IMR-90 (cell line): ENCODE results near the gene MEF2A. TPM values are rescaled to one million over a fixed set of nuclear protein-coding genes. Genes with fewer than 3 reads are reported as not detected.

Source experiments
- ATAC-seq: fragments of 200-7000 bp; cut with Tn5 transposase; 2 replicates; pipeline ENCODE4 v1.9.1; 2020; ENCODE audit warnings: low read depth, mild to moderate bottlenecking, moderate library complexity
- BruUV-seq: library from RNA; stranded (reverse); fragments of 400-500 nt; replicated peaks from 2 replicates; lab custom pipeline; 2021; lab: Mats Ljungman, UMichigan
- CTCF ChIA-PET: fragments of 300-600 bp; formaldehyde crosslinking; extraction: SDS; loops from one replicate; lab custom pipeline; 2021; ENCODE audit warnings: antibody characterized with exemption; lab: Yijun Ruan, JAX
- POLR2A ChIA-PET: fragments of 300-600 bp; sonication (Branson Sonifier 250); formaldehyde crosslinking; loops from one replicate; lab custom pipeline; 2022; ENCODE audit warnings: antibody characterized with exemption; ENCODE audit not compliant: unreplicated experiment; lab: Charles Lee
- DNase-seq: peaks from one replicate; pipeline ENCODE4 v3.0.0; 2013
- H2AFZ ChIP-seq: replicated peaks from 2 replicates; pipeline ENCODE3; 2013; ENCODE audit warnings: low read length, mild to moderate bottlenecking; ENCODE audit not compliant: poor library complexity
- H2AK5ac ChIP-seq: 2 replicates; pipeline ENCODE4 v1.6.1; 2013; ENCODE audit warnings: low read depth, low read length, inconsistent platforms
- H2AK9ac ChIP-seq: replicated peaks from 2 replicates; pipeline ENCODE3; 2013; ENCODE audit warnings: mild to moderate bottlenecking, low read depth, low read length, moderate library complexity; ENCODE audit not compliant: poor library complexity
- H2BK120ac ChIP-seq: 2 replicates; pipeline ENCODE4 v1.6.1; 2013; ENCODE audit warnings: low read depth, low read length, inconsistent platforms
- H2BK15ac ChIP-seq: 3 replicates; pipeline ENCODE4 v1.6.1; 2013; ENCODE audit warnings: low read depth, low read length, inconsistent platforms
- H2BK20ac ChIP-seq: 2 replicates; pipeline ENCODE4 v1.6.1; 2013; ENCODE audit warnings: low read depth, mild to moderate bottlenecking, inconsistent platforms, low read length, moderate library complexity
- H2BK5ac ChIP-seq: 2 replicates; pipeline ENCODE4 v1.6.1; 2013; ENCODE audit warnings: mild to moderate bottlenecking, low read depth, low read length, inconsistent platforms; ENCODE audit not compliant: poor library complexity, severe bottlenecking
- H3K14ac ChIP-seq: replicated peaks from 2 replicates; pipeline ENCODE4 v1.6.1; 2013; ENCODE audit warnings: low read depth, low read length, inconsistent platforms
- H3K18ac ChIP-seq: 2 replicates; pipeline ENCODE4 v1.6.1; 2013; ENCODE audit warnings: low read depth, low read length, control low read depth
- H3K23ac ChIP-seq: 2 replicates; pipeline ENCODE4 v1.6.1; 2013; ENCODE audit warnings: low read depth, low read length, inconsistent platforms
- H3K27ac ChIP-seq: 2 replicates; pipeline ENCODE4 v1.5.1; 2013; ENCODE audit warnings: mild to moderate bottlenecking, control low read depth, low read length; ENCODE audit not compliant: insufficient read depth
- H3K27me3 ChIP-seq: 2 replicates; pipeline ENCODE4 v1.6.1; 2013; ENCODE audit warnings: low read length; ENCODE audit not compliant: control insufficient read depth, insufficient read depth
- H3K36me3 ChIP-seq: 2 replicates; pipeline ENCODE4 v1.6.1; 2013; ENCODE audit warnings: low read length, mixed read lengths; ENCODE audit not compliant: control insufficient read depth, insufficient read depth
- H3K4ac ChIP-seq: 2 replicates; pipeline ENCODE4 v1.6.1; 2013; ENCODE audit warnings: low read depth, low read length, inconsistent platforms
- H3K4me1 ChIP-seq: 2 replicates; pipeline ENCODE4 v1.6.1; 2013; ENCODE audit warnings: low read length, mixed read lengths; ENCODE audit not compliant: control insufficient read depth, insufficient read depth
- H3K4me2 ChIP-seq: 2 replicates; pipeline ENCODE4 v1.6.1; 2013; ENCODE audit warnings: low read depth, mild to moderate bottlenecking, control low read depth, low read length, moderate library complexity
- H3K4me3 ChIP-seq: 2 replicates; pipeline ENCODE4 v1.5.1; 2013; ENCODE audit warnings: low read depth, mild to moderate bottlenecking, control low read depth, low read length, moderate library complexity; ENCODE audit not compliant: insufficient read depth
- H3K56ac ChIP-seq: 2 replicates; pipeline ENCODE4 v1.6.1; 2013; ENCODE audit warnings: low read length, inconsistent platforms; ENCODE audit not compliant: insufficient read depth; ENCODE audit errors: extremely low read depth
- H3K79me1 ChIP-seq, 2 experiments: 2 replicates each; pipeline ENCODE4 v1.6.1; 2013; ENCODE audit warnings: low read length in 2 of 2, inconsistent platforms in 1 of 2, low read depth in 1 of 2
- H3K9ac ChIP-seq: 2 replicates; pipeline ENCODE4 v1.6.1; 2013; ENCODE audit warnings: low read depth, low read length, control low read depth
- H3K9me1 ChIP-seq: 2 replicates; pipeline ENCODE4 v1.6.1; 2013; ENCODE audit warnings: low read length, inconsistent platforms; ENCODE audit not compliant: insufficient read depth
- H3K9me3 ChIP-seq: 2 replicates; pipeline ENCODE4 v1.6.1; 2013; ENCODE audit warnings: low read length; ENCODE audit not compliant: control insufficient read depth, insufficient read depth
- H4K20me1 ChIP-seq: 2 replicates; pipeline ENCODE4 v1.6.1; 2013; ENCODE audit warnings: low read length, inconsistent platforms; ENCODE audit not compliant: insufficient read depth
- H4K5ac ChIP-seq: 2 replicates; pipeline ENCODE4 v1.6.1; 2013; ENCODE audit warnings: mild to moderate bottlenecking, low read depth, low read length, control low read depth
- H4K8ac ChIP-seq, 2 experiments: 2 replicates each; pipeline ENCODE4 v1.6.1; 2013; ENCODE audit warnings: low read depth in 2 of 2, low read length in 2 of 2, control low read depth in 1 of 2, inconsistent platforms in 1 of 2
- H4K91ac ChIP-seq: 2 replicates; pipeline ENCODE4 v1.6.1; 2013; ENCODE audit warnings: low read depth, low read length, inconsistent platforms; ENCODE audit not compliant: insufficient read depth
- CEBPB ChIP-seq: IDR thresholded peaks from 2 replicates; pipeline ENCODE4 v1.6.1; 2012; ENCODE audit warnings: low read depth, low read length, improper control_type of control experiment
- NFE2L2 ChIP-seq: fragments of 150-350 bp; IDR thresholded peaks from 2 replicates; pipeline ENCODE4 v1.6.1; 2016; ENCODE audit warnings: low read depth, mild to moderate bottlenecking, low read length
- RAD21 ChIP-seq: IDR thresholded peaks from 2 replicates; pipeline ENCODE4 v1.6.1; 2012; ENCODE audit warnings: low read length, improper control_type of control experiment
- RCOR1 ChIP-seq: IDR thresholded peaks from 2 replicates; pipeline ENCODE4 v1.6.1; 2012; ENCODE audit warnings: mild to moderate bottlenecking, low read length, improper control_type of control experiment; ENCODE audit not compliant: insufficient replicate concordance
- WGBS, 2 experiments: methylation state at CpG; one replicate each; pipeline versions ENCODE4 v1.1.5 to v1.1.7; 2013; ENCODE audit warnings: missing lambda C conversion rate in 2 of 2; ENCODE audit not compliant: insufficient read length in 1 of 2; ENCODE audit errors: extremely low coverage in 2 of 2; 5-methylcytosine and 5-hydroxymethylcytosine counted together
- dilution Hi-C: fragments of 300-500 bp; cut with HindIII; formaldehyde crosslinking; loops from one replicate; pipeline ENCODE4 v1.14.3; 2018; ENCODE audit warnings: low sequenced_read_pairs; ENCODE audit not compliant: unreplicated experiment
- in situ Hi-C: fragments of 300-500 bp; cut with MboI; formaldehyde crosslinking; loops from 3 replicates; pipeline ENCODE4 v1.14.3; 2019; ENCODE audit warnings: low sequenced_read_pairs, inconsistent platforms, mixed read lengths
- intact Hi-C: fragments of 100-400 bp; cut with micrococcal nuclease; formaldehyde crosslinking; loops from 2 replicates; pipeline ENCODE4 v1.10.0; 2022
- polyA plus RNA-seq, 3 experiments: library from polyadenylated mRNA; depleted of rRNA; stranded (reverse); fragments of >200 nt; gene quantifications; 2 replicates each; pipeline ENCODE4 v1.2.3, GENCODE V29; 2012; ENCODE audit warnings: low replicate concordance in 1 of 3
- total RNA-seq: library from RNA; depleted of rRNA; stranded (reverse); fragments of >200 nt; gene quantifications from 2 replicates; pipeline ENCODE4 v1.2.3, GENCODE V29; 2012

MEF2A gene
- total and polyA plus RNA-seq, 2 of the 4 experiments (the other 2 are of a cell fraction): 16.1 to 16.7 TPM

DNA sequence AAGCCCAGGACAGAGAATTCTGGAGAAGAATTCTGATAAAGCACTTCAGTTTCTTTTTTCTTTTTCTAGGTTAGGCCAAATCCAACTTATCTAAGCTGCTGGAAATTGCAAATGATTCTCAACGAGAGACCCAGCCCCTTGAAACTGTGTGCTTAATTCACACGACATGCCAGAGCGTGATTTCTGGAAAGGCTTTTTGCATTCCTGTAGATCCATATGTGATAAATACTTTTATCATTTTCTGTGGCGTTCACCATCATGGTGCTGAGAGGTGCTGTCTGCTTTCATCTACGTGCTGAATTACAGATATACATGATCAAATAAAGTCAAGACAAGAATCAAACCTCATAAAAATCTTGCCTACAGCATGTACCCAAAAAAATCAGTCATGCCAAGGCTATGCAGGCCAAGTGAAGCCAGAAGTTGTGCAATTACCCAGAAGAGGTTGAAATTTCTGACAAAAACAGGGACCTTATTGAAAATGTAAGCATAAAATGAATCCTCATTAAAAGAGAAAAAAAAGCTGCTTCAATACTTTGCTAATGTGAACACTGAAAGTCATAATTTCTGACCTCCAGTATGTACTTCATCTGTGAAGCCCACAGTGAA lies 10.8 kb upstream of the MEF2A start:
- no peak overlapping the region for H3K23ac ChIP-seq
- H2AK5ac ChIP-seq: no peak overlapping the region
- ChIA-PET POLR2A (no interaction called here), CTCF (interaction anchor here (0.6 kb wide), 1 partner anchor 25 kb away, joined by 3 read pairs; no protein-coding TSS in a partner anchor)
- ATAC-seq (no peak), DNase-seq (no peak)
- no peak overlapping the region for H4K91ac ChIP-seq
- no peak overlapping the region for H3K4ac ChIP-seq
- no peak overlapping the region for H2BK15ac ChIP-seq
- H4K8ac ChIP-seq: no peak overlapping the region
- no TSS peak for BruUV-seq
- H2AFZ ChIP-seq: no peak overlapping the region
- no peak overlapping the region for H3K27ac ChIP-seq
- H3K79me1 ChIP-seq: no peaks in the 10 kb centered on the region
- H3K4me1 ChIP-seq: no peaks in the 10 kb centered on the region
- H3K27me3 ChIP-seq: peaks cover 1% of the 10 kb centered on the region; the same call in 1 of the 2 replicates
- no peaks in the 10 kb centered on the region for H4K20me1 ChIP-seq
- H3K9me1 ChIP-seq: no peaks in the 10 kb centered on the region; the same call in 1 of the 2 replicates
- in situ Hi-C loops (no loop called here), dilution Hi-C loops (no loop called here), intact Hi-C loops (no loop called here)
- H3K4me2 ChIP-seq: no peak overlapping the region
- no peak overlapping the region for H3K56ac ChIP-seq
- WGBS, 2 experiments: no CpG with 5 or more reads among the region's 5 CpGs
- no peak overlapping the region for H2AK9ac ChIP-seq
- H2BK120ac ChIP-seq: no peak overlapping the region
- H3K9me3 ChIP-seq: no peaks in the 10 kb centered on the region
- TF ChIP-seq NFE2L2: no peak
- no peak for TF ChIP-seq RAD21
- TF ChIP-seq RCOR1: no peak
- TF ChIP-seq CEBPB: peak; percentile 68
- H4K5ac ChIP-seq: no peak overlapping the region
- no peaks in the 10 kb centered on the region for H3K36me3 ChIP-seq
- no peak overlapping the region for H3K18ac ChIP-seq
- no peak overlapping the region for H3K14ac ChIP-seq
- H3K4me3 ChIP-seq: no peak overlapping the region
- no peak overlapping the region for H2BK20ac ChIP-seq
- no peak overlapping the region for H2BK5ac ChIP-seq
- H3K9ac ChIP-seq: no peak overlapping the region
